ENCODE measurements around the gene NEK2. TPM values are rescaled to one million over a fixed set of nuclear protein-coding genes. Genes with fewer than 3 reads are reported as not detected.

The NEK2 gene
- total RNA-seq, 2 donors from 2014 or later: 2.0 to 6.6 TPM

- no peak for ATAC-seq
- DNase-seq: no peak
- intact Hi-C loops (cut with DNase I, micrococcal nuclease): no loop called here
Observed at GRCh38 chr1:211621447-211622198, 53.8 kb downstream of the NEK2 start.

- intact Hi-C loops (cut with DNase I, micrococcal nuclease): no loop called here
- no peak for ATAC-seq
- no peak for DNase-seq
Observed at GRCh38 chr1:211620097-211620496, 55.3 kb downstream of the NEK2 start.

- peak; percentile 52 for ATAC-seq
- DNase-seq: no peak
- intact Hi-C loops (cut with DNase I, micrococcal nuclease): no loop called here
Observed at GRCh38 chr1:211619033-211619996, 56.1 kb downstream of the NEK2 start.

- DNase-seq: no peak
- intact Hi-C loops (cut with DNase I, micrococcal nuclease): no loop called here
- no peak for ATAC-seq
Observed at GRCh38 chr1:211616965-211617297, 58.5 kb downstream of the NEK2 start.

GRCh38 chr1:211616231-211616964 lies 59.0 kb downstream of the NEK2 start:
- no peak for ATAC-seq
- intact Hi-C loops (cut with DNase I, micrococcal nuclease): no loop called here
- DNase-seq: no peak

GRCh38 chr1:211614615-211615014 lies 60.8 kb downstream of the NEK2 start:
- no peak for DNase-seq
- intact Hi-C loops (cut with DNase I, micrococcal nuclease): no loop called here
- no peak for ATAC-seq

GRCh38 chr1:211613951-211614350 lies 61.5 kb downstream of the NEK2 start:
- DNase-seq: no peak
- no peak for ATAC-seq
- intact Hi-C loops (cut with DNase I, micrococcal nuclease): no loop called here

GRCh38 chr1:211613108-211613947 lies 62.1 kb downstream of the NEK2 start:
- ATAC-seq: peak; percentile 93
- DNase-seq: peak; percentile 77 to 89
- intact Hi-C loops (cut with DNase I, micrococcal nuclease): no loop called here

- intact Hi-C loops (cut with DNase I, micrococcal nuclease): no loop called here
- ATAC-seq (no peak), DNase-seq (no peak)
Observed at GRCh38 chr1:211612786-211613107, 62.7 kb downstream of the NEK2 start.

Other genes starting within 250 kb of the NEK2 start
- not detected for gene RD3, start 183.5 kb downstream of the NEK2 start, total RNA-seq
- 10 to 100 TPM; 16.6 to 33.1 TPM for gene SLC30A1, start 96.5 kb downstream of the NEK2 start, total RNA-seq
- gene LPGAT1, start 155.1 kb upstream of the NEK2 start, total RNA-seq: 10 to 100 TPM; 30.9 to 46.0 TPM